HG02798 (cell line): ENCODE measurements around the gene ICA1.

Experiments used
- ATAC-seq: cut with Tn5 transposase; IDR thresholded peaks from one replicate; pipeline ENCODE4 v1.9.1; 2021; ENCODE audit warnings: mild to moderate bottlenecking; ENCODE audit not compliant: unreplicated experiment, poor library complexity

The ICA1 gene

DNA sequence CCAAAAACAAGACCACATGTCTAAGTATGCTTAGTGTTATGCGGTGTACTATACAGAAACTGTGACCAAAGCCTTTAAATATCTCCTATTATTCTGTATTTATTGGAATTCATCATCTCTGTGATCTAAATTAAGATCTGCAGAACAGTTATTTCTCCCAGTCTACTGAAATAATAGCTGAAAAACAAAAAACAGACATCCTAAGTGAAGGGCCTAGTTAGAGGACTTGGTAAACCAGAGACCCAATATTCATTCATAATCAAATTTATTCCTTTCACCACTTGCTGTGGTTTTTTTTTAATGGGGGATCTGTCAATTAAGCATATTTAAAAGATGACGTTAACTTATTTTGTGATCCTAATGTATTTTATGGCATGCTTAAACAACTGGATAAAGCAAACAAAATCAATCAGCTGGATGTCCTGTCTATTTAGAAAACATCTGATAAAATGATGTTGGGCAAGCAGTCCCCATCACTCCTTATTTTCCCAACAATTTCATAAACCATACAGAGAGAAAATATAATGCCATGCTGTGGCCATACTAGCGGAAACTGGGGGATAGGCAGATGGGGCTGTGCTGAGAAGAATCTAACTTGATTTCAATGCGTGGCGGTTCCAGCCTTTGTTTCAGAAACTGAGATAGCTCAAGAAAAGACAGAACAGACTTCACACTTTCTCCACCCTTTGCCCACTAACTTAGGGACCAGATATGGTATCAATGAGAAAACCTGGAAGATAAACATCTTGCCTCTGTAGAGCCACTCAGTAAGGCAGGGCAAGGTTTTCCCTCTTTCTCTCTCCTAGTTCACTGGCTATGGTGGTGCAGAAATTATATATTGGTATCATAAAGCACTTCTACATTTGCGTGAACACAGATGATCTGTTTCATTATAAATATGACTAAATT, 32.9 kb downstream of the ICA1 start:
- no peak for ATAC-seq

DNA sequence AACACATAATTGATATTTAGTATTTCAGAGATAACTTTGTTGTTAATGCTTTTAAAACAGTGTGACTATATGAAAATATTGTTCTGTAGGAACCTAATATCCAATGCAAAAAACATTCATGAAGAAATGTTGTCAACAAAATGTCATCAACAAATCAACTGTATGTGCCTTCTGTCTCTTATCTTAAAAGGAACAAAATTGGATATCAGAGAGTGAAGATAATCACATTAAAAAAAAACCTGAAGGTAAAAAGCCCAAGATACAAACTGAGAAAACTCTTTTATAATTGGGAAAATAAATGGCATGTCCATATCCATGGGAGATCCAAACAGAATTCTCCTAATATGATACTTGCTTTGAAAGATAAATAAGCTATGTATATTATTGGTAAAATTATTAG, 33.9 kb downstream of the ICA1 start:
- ATAC-seq: no peak

DNA sequence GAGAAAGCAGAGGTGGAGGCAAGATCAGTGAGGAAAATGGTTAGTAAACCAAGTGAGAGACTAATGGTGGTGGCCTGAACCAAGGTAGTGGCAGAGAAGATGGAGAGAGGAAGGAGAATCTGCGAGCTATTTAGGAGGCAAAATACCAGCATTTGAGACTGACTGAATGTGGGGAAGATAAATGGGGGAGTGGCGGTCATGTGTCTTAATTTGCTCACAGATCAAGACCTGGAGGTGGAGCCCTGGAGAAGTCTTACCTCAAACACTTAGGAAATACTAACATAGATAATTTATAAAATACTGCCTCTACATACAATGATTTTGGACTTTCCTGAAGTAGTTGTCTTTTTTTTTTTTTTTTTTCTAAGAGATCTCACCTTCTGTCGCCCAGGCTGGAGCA, 34.7 kb downstream of the ICA1 start:
- no peak for ATAC-seq

DNA sequence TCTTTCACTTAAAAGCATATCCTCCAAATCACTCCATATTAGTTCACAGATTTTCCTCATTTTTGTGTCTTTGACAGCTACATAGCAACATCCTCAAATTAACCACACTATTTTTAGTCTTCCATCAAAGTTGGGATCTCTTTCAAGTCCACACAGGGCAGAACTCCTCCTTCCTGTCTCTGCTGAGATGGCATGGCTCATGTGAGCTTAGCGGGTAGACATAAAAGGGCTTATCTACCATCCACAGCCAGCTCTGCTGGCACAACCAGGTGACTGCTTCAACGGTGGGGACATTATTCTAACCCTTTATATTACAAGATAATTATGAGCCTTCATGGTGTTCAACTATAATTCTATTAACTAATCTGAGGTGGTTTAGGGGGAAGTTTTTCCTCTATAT, 35.5 kb downstream of the ICA1 start:
- no peak for ATAC-seq

DNA sequence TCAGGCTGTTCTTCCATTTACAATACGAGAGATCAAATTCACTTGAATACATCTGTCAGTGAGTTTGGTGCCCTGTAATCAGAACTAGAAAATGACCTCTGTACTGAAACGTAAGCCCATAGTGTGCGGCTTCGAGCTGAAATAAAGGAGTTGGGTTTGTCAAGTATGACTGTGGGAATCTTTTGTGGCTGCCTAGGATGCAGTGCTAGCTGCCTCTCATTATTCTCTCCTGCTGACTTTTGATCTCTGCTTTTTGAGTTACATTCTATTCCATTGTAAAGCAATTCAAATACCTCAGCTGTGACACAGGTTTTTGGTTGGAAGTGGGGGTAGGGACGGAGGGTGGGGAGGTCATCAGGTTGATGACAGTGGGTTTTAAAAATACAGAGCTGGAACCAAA, 40.4 kb downstream of the ICA1 start:
- ATAC-seq: no peak

DNA sequence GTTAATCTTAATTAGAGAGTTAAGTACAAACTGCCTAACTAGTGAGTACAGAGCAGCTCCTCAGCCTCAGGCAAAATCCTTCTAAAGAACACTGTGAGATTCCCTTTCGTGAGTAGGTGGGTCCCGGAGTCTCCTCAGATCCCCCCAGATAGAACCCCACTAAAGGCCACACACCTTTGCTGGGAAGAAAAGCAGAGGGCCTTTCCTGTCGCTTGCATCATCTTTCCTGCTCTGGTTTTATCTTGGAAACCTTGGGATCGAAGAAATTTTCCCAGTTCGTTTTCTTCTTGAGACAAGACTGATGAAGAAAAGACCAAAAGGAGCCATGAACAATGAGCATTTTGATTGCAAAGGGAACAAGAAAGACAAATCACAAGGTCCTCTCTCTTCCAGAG, 40.9 kb downstream of the ICA1 start:
- no peak for ATAC-seq

DNA sequence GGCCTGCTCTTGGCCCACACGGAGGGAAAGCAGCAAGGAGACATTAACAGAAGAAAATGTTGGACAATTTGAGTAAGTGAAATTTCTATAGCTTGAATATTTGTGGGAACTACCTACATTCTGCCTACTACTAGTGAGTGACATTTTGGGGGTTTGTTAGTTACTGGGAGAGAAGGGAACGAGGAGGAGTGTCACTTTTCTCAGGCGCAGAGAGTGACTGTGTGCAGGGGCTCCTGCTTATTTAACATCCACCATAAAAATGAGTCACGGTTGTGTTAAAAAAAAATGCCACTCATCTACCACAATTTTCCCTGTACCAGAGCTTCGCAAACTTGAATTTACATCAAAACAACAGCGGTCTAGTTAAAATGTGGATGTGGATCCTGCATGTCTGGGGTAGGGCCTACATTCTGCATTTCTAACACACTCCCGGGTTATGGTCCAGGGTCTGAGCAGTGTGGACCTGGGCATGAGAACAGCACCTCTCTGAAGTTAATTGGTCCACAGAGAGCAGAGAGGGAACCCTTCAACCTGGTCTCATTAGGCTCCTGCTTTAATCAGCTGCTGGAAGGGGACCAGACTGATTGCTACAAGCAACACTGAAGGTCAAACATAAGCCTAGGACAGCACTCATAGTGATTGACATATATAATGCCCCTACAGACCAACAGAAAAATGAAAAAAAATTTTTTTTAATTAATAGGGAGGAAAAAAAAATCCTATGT, 41.4 kb downstream of the ICA1 start:
- ATAC-seq: no peak

DNA sequence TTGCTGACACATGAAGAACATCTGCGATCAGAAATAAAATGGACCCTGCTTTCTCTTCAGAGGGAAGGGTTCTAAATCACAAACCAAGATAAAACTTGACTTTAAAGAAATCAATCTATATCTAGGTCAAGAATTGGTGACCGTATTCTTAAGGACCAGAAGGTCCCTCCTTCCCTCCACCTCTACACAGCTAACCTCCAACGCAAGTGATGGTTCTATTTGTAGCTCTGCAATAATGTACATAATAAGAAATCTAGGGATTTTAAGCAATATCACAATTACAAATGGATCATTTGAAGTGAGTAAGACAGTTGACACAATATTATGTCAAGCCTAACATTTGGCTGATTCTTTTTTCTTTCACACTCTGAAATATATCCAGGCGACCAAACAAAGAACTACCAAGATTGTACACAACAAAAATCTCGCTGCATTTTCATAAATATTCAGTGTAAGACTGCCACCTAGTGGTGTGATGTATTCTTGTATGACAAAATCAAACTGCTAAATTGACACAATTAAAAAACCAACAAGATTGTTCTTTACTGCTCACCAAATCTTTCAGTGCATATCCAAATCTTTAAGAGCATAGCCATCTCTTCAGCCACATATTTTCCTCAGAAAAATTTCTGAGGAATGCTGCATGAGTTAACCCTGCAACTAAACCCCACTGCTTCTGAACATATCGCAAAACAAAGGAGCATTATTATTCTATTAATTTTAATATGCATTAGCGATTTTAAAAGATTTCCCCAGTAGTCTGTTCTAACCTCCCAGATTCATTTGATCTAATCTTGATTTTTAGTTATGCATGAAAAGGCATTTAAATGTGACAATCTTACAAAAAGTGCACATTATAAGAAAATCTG, 44.5 kb downstream of the ICA1 start:
- peak; percentile 51 for ATAC-seq

DNA sequence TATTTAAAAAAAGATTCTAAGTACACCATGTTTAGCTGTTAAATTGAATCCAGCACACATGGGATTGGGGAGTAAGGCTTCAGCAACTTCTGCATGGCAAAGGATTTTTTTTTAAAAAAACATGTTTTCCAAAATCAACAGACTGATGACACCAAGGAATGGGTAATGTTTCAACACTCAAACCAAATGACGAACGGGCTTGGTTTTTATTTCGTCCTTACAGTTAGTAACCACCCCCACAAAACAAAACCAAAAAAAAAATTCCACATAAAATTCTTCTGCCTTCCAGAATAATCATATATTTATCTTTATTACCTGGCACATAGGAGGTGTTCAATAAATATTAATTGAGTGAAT, 45.7 kb downstream of the ICA1 start:
- no peak for ATAC-seq

DNA sequence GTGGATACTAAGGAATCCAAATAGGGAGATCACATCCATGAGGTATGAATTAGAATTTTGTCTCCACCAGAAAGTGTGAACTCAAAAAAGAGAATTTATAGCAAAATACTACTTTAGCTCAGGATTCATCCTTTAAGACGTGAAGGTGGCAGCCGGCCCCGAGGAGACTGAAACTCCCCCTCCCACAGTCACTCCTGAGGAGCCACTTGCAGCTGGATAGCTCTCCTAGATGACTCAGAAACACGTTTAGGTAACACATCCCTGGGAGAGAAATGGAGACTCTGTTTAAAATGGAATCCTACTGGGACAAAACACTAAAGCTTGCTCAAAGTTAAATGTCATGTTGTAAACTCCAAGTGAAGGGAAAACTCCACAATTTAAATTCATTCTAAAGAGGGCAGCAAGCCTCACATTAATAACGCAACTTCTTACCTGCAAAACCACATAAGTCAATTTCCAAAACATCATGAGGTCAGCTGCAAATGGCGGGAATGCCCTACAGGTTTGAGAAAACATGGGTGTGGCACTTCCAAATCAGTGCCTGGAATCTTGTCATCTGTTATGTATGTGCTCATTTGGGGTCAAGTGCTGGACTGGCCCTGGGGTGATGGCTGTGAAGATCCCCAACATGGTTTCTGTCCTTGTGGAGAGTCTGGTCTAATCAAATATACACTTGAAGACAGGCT, 46.2 kb downstream of the ICA1 start:
- ATAC-seq: no peak

DNA sequence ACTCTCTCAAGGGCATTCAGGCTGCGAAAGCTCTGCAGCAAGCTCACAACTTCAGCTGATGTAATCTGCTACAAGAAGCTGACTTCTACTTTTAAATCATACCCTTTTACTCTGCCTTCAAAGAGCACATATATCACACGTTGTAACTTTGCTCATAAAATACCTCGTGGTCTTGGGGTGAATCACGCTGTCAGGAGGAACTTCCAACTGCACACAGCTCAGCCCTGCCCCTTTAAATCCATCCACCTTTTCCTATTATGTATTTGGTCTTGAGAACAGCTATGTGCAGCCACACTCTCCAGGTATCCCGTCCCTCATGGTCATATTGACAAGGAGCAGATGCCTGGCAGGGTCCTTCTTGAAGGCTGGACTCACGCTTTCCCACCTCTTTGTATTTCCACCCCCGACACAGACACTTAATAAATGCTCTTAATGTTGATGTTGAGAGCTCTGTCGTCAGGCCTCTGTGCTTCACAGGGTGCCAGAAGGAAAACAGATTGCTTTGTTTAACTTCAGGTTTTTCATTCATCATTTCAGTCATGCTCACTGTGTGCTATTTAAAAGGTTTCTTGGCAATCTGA, 47.6 kb downstream of the ICA1 start:
- ATAC-seq: no peak

DNA sequence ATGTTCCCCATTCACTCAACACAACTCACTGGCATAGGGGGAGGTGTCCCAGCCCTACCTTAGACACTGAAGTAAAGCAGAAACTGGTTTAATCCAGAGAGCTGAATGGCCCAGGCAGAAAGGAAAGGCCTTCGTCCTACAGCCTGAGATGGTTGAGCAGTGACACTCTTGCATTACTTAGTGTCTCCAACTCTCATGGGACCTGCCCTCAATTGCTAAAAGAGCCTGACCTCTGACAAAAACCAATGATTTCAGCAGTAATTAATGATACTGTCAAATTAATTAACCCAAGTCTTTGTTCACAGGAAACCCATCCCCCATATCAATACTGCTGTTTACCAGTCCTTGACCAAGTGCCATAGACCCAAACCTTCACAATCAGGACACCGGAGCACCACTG, 48.6 kb downstream of the ICA1 start:
- ATAC-seq: no peak

DNA sequence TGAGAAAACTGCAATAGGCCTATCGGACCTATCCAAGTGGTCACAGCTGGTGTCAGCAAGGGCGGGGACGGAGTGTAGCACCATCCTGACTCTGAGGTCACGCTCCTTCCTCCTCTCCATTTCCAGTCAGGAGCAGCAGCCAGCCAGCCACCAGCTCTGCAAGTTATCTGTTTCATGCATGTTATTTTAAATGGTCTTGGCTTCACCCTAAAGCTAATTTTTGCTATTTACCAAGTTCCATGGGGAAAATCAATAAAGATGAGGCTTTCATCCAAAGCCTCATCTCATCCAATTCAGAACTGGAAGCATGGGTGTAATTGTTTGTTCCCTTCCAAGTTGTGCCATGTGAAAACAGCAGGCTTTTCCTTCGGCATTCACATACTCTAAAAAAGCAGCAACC, 49.3 kb downstream of the ICA1 start:
- no peak for ATAC-seq

DNA sequence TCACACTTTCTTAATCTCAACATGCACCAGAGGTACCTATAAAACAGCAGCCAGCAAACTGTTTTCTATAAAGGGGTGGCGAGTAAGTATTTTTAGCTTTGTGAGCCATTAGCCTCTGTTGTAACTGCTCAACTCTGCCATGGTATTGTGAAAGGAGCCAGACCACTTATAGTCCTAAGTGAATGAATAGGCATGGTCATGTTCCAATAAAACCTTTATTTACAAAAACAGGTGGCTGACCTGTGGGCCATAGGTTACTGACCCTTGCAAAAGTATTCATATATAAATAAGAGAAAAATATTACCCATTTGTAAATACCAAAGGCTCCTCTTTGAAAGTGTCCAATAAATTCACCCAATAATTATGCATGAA, 50.3 kb downstream of the ICA1 start:
- no peak for ATAC-seq

DNA sequence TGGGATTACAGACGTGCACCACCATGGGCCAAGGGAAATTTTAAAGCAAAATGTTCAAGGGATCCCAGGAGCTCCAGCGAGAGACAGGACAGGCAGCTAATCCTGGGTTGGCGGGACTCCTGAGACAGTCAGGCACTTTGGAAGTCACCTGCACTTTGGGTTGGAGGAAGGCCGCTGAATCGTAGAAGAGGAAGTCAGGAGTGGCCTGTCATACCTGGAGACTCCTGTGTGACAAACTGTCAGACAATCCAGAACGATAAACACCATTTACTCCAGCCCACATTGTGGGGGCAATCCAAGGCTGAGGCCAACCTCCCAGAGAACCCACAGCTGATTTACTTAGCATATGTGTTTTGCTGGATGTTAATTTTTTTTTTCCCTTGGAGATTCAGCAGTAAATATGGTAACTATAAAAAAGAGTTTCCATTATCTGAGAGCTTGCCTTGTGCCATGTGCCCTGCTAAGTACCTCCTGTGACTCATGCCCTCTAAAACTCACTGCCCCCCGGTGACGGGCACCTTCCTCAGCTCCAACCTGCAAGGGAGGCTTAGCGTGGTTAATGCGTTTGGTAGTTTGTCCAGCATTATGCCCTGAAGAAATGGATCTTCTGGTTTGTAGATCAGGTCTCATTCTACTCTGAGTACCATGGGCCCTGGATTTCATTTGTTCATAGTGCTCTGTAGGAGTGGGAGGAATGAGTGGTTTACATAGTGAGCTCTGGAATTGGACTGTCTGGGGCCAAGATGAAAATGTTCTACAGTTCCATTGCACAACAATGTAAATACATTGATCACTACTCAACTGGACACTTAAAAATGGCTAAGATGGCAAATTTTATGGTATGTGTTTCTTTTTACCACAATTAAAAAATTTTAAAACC, 50.9 kb downstream of the ICA1 start:
- ATAC-seq: no peak

DNA sequence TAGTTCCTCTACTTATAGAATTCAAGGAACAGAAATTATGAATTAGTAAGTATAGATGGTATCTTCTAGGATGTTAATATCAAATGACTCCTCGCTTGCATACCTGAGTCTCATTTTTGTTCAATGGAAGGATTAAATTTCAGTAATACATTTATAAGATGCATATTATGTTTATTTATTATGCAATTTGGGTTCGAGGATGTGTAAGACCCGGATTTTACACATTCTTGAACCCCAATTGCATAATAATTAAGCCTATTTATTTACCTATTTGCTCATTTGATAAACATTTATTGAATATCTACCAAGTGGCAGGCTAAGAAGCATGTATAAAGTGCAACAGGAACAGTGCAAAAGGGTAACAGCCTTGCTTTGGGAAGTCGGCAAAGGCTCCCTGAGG, 52.6 kb downstream of the ICA1 start:
- no peak for ATAC-seq

DNA sequence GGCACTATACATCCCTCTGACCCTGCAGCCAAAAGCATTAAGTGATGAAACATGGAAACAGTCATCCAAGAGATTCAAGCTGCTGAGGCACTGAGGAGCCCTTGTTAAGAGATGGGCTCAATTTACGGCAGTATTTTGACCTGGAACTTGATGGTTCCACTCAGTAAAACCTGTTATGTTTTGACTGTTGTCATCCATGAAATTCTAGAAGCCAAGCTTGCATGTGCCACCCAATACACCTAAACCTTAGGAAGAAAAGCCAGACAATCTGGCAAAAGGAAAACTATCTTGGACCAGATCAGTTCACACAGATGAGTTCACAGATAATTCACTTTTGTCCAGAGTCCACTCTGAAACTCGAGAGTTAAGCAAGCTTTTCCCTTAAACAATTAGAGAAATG, 53.2 kb downstream of the ICA1 start:
- ATAC-seq: no peak

DNA sequence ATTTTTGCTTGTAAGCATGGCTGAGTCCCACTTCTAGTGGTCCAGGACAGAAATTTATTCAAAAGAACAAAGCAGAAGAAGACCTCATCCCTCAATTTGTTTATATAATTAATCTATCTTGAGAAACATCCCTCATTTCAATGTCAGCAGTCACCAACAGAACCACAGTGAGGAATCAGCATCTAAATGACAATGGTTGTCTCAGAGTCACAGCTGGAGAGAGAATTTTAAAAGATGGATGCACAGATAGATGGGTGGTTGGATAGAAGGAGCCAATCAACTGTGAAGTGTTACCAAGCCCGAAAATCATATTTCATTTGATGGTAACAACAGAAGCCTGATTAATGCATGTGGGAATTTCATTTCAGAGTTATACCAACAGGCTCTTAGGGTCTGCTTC, 55.0 kb downstream of the ICA1 start:
- ATAC-seq: no peak

DNA sequence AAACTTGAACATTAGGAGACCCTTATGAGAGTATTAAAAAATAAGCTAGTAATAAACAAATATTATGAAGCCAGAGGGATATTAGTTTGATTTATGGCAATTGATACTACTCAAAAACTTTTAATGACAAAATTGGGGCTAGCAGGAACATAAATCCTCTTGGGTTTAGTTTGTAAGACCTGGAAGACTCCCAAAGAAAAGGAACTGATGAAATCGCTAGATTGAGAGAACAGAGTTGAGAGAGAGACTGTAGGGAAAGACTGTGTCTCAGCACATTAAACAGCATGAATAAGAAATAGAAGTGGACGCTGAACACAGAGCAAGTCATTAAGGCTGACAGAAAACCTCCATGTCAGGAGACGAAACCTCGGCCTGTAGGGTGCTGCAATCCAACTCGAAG, 56.4 kb downstream of the ICA1 start:
- no peak for ATAC-seq
